Naive thymus-derived CD4-positive, alpha-beta T cell (primary cell): ENCODE data around the gene HHATL. TPM values are rescaled to one million over a fixed set of nuclear protein-coding genes. Genes with fewer than 3 reads are reported as not detected.

Experiments
- ATAC-seq: fragments of 150-1000 bp; cut with Tn5 transposase; 2 replicates; pipeline ENCODE4 v1.10.0; 2021; ENCODE audit warnings: mild to moderate bottlenecking, moderate library complexity
- CTCF ChIA-PET: fragments of 350-600 bp; sonication (Branson Sonifier 250); formaldehyde crosslinking; loops from one replicate; lab custom pipeline; 2021; ENCODE audit warnings: antibody characterized with exemption; lab: Charles Lee
- POLR2A ChIA-PET: fragments of 350-600 bp; sonication (Branson Sonifier 250); formaldehyde crosslinking; loops from one replicate; lab custom pipeline; 2021; ENCODE audit warnings: antibody characterized with exemption, inconsistent platforms; lab: Charles Lee
- DNase-seq, 9 donors: peaks; one replicate each; pipeline versions ENCODE4 v3.0.0 to v3.0.0-alpha.2; 2020 to 2022; ENCODE audit warnings: mixed read lengths in 1 of 9
- H3K27ac ChIP-seq: one replicate; pipeline ENCODE4 v1.7.0; 2013; ENCODE audit warnings: mild to moderate bottlenecking, low read depth, low read length, moderate library complexity
- H3K27me3 ChIP-seq, 2 donors: one replicate each; pipeline ENCODE4 v1.7.0; 2013; ENCODE audit warnings: low read length in 2 of 2, mild to moderate bottlenecking in 2 of 2, moderate library complexity in 2 of 2; ENCODE audit not compliant: control insufficient read depth in 2 of 2, insufficient read depth in 2 of 2
- H3K36me3 ChIP-seq, 3 experiments: 1 replicate in 2 of 3; 2 replicates in 1 of 3; pipeline ENCODE4 v1.7.0; 2013; ENCODE audit warnings: low read length in 3 of 3, mild to moderate bottlenecking in 3 of 3, moderate library complexity in 1 of 3; ENCODE audit not compliant: insufficient read depth in 3 of 3, control insufficient read depth in 2 of 3
- H3K4me1 ChIP-seq, 2 donors: one replicate each; pipeline ENCODE4 v1.7.0; 2013; ENCODE audit warnings: low read length in 2 of 2, mild to moderate bottlenecking in 2 of 2, moderate library complexity in 1 of 2; ENCODE audit not compliant: control insufficient read depth in 2 of 2, insufficient read depth in 2 of 2
- H3K4me3 ChIP-seq: 2 replicates; pipeline ENCODE4 v1.7.0; 2013; ENCODE audit warnings: mild to moderate bottlenecking, low read length
- H3K9me3 ChIP-seq, 3 experiments: 1 replicate in 2 of 3; 2 replicates in 1 of 3; pipeline ENCODE4 v1.7.0; 2013; ENCODE audit warnings: low read length in 3 of 3; ENCODE audit not compliant: control insufficient read depth in 2 of 3
- H3K27ac Mint-ChIP-seq, 9 donors: one replicate each; pipeline ENCODE4 v1.8.0; 2020 to 2022; ENCODE audit warnings: mixed read lengths in 9 of 9, mild to moderate bottlenecking in 8 of 9, moderate library complexity in 5 of 9, inconsistent platforms in 2 of 9
- H3K27me3 Mint-ChIP-seq, 5 donors: one replicate each; pipeline ENCODE4 v1.8.0; 2021 to 2022; ENCODE audit warnings: mixed read lengths in 5 of 5, mild to moderate bottlenecking in 1 of 5
- H3K36me3 Mint-ChIP-seq, 5 donors: one replicate each; pipeline ENCODE4 v1.8.0; 2020 to 2022; ENCODE audit warnings: mixed read lengths in 5 of 5, mild to moderate bottlenecking in 3 of 5, inconsistent platforms in 1 of 5
- H3K4me1 Mint-ChIP-seq, 7 donors: one replicate each; pipeline ENCODE4 v1.8.0; 2020 to 2022; ENCODE audit warnings: mixed read lengths in 7 of 7, mild to moderate bottlenecking in 3 of 7, inconsistent platforms in 1 of 7
- H3K4me3 Mint-ChIP-seq, 10 donors: one replicate each; pipeline ENCODE4 v1.8.0; 2020 to 2022; ENCODE audit warnings: mild to moderate bottlenecking in 10 of 10, mixed read lengths in 10 of 10, moderate library complexity in 6 of 10, inconsistent platforms in 2 of 10
- H3K9me3 Mint-ChIP-seq, 11 donors: one replicate each; pipeline ENCODE4 v1.8.0; 2020 to 2022; ENCODE audit warnings: mixed read lengths in 11 of 11, mild to moderate bottlenecking in 4 of 11, inconsistent platforms in 1 of 11, moderate library complexity in 1 of 11
- intact Hi-C, 2 donors: fragments of 100-400 bp; cut with micrococcal nuclease; formaldehyde crosslinking; loops; one replicate each; pipeline ENCODE4 v1.15.1; 2023
- polyA plus RNA-seq, 2 donors: library from polyadenylated mRNA; unstranded; fragments of 300-500 nt; fragmentation: Illumina TruSeq; gene quantifications; one replicate each; pipeline ENCODE4 v1.2.3, GENCODE V29; 2021
- total RNA-seq, 6 experiments: library from RNA in 5 of 6; stranded (reverse) in 5 of 6; gene quantifications; 1 replicate in 5 of 6; 2 replicates in 1 of 6; pipeline ENCODE4 v1.2.3 and lab custom pipeline; 2021 to 2026

HHATL gene
- total and polyA plus RNA-seq, 7 experiments from 2014 or later, result not detected

- no peak overlapping the region for H3K4me3 Mint-ChIP-seq
- no peaks in the 10 kb centered on the region for H3K27me3 Mint-ChIP-seq
- intact Hi-C loops, result no loop called here
- peak overlapping the region; percentile 23 for H3K27ac ChIP-seq
- H3K4me3 ChIP-seq, result no peak overlapping the region
- no peaks in the 10 kb centered on the region for H3K9me3 ChIP-seq
- DNase-seq, result no peak
- no peaks in the 10 kb centered on the region for H3K27me3 ChIP-seq
- ChIA-PET CTCF (no interaction called here), POLR2A (interaction anchor here (0.6 to 0.9 kb wide), 2 partner anchors 72 to 88 kb away, joined by 3 read pairs; no protein-coding TSS in a partner anchor)
- ATAC-seq, result no peak
- peaks cover 0 to 4% of the 10 kb centered on the region in 2 donors for H3K4me1 ChIP-seq
- H3K36me3 ChIP-seq, result peaks cover 16 to 50% (median 30%) of the 10 kb centered on the region in 3 experiments
- peaks cover 9 to 23% (median 16%) of the 10 kb centered on the region in 7 donors for H3K4me1 Mint-ChIP-seq
- peak overlapping the region in 8 of 9 donors; percentile 8 to 81 (median 48) for H3K27ac Mint-ChIP-seq
- peaks cover 0 to 3% (median 0%) of the 10 kb centered on the region in 11 donors for H3K9me3 Mint-ChIP-seq
- peaks cover 9 to 34% (median 23%) of the 10 kb centered on the region in 5 donors for H3K36me3 Mint-ChIP-seq
Measured at GRCh38 chr3:42647821-42648459, 54.7 kb downstream of the HHATL start.

Other genes with a start within 250 kb of the HHATL start
- gene VIPR1, start 200.2 kb downstream of the HHATL start, total RNA-seq, result 100 to 1,000 TPM in 2 of 5 experiments, 10 to 100 TPM in 2, 1 to 10 TPM in 1; 8.0 to 133 (median 70.5) TPM
- gene VIPR1, start 200.2 kb downstream of the HHATL start, polyA plus RNA-seq, result 10 to 100 TPM; 30.5 to 44.8 TPM
- gene SEC22C, start 120.8 kb downstream of the HHATL start, total RNA-seq, result 10 to 100 TPM; 39.7 to 54.8 (median 51.3) TPM
- gene SEC22C, start 120.8 kb downstream of the HHATL start, polyA plus RNA-seq, result 10 to 100 TPM; 38.0 to 50.4 TPM
- gene SS18L2, start 111.9 kb downstream of the HHATL start, total RNA-seq, result 10 to 100 TPM; 31.3 to 60.9 (median 38.9) TPM
- 100 to 1,000 TPM in 1 of 2 donors, 10 to 100 TPM in 1; 75.6 to 117 TPM for gene SS18L2, start 111.9 kb downstream of the HHATL start, polyA plus RNA-seq
- 100 to 1,000 TPM; 110 to 275 (median 238) TPM for gene NKTR, start 102.1 kb downstream of the HHATL start, total RNA-seq
- gene NKTR, start 102.1 kb downstream of the HHATL start, polyA plus RNA-seq, result 10 to 100 TPM; 10.9 to 12.0 TPM
- 1 to 10 TPM in 4 of 5 experiments, under 1 TPM in 1; 0.38 to 3.8 (median 1.6) TPM for gene ZBTB47, start 49.1 kb downstream of the HHATL start, total RNA-seq
- not detected for gene ZBTB47, start 49.1 kb downstream of the HHATL start, polyA plus RNA-seq
- gene KLHL40, start 17.3 kb downstream of the HHATL start, total RNA-seq, result not detected
- gene KLHL40, start 17.3 kb downstream of the HHATL start, polyA plus RNA-seq, result not detected
- 1 to 10 TPM in 1 of 5 experiments, under 1 TPM in 4; 0.34 to 1.5 (median 0.70) TPM for gene CCDC13, start 70.5 kb upstream of the HHATL start, total RNA-seq
- gene CCDC13, start 70.5 kb upstream of the HHATL start, polyA plus RNA-seq, result not detected
- gene HIGD1A, start 101.7 kb upstream of the HHATL start, total RNA-seq, result 10 to 100 TPM; 15.3 to 65.9 (median 23.6) TPM
- gene HIGD1A, start 101.7 kb upstream of the HHATL start, polyA plus RNA-seq, result 10 to 100 TPM; 52.6 to 79.6 TPM
- 1 to 10 TPM in 1 of 5 experiments, under 1 TPM in 4; 0.45 to 1.1 (median 0.65) TPM for gene ACKR2, start 106.6 kb upstream of the HHATL start, total RNA-seq
- not detected for gene ACKR2, start 106.6 kb upstream of the HHATL start, polyA plus RNA-seq
- not detected for gene CYP8B1, start 173.1 kb upstream of the HHATL start, total RNA-seq
- gene CYP8B1, start 173.1 kb upstream of the HHATL start, polyA plus RNA-seq, result not detected
- 10 to 100 TPM in 1 of 5 experiments, 1 to 10 TPM in 3, under 1 TPM in 1; 0.12 to 10.4 (median 5.6) TPM for gene ZNF662, start 203.3 kb upstream of the HHATL start, total RNA-seq
- gene ZNF662, start 203.3 kb upstream of the HHATL start, polyA plus RNA-seq, result under 1 TPM; 0.15 to 0.43 TPM